GM23248 (cell line): ENCODE results near the gene ZNF22.

Experiments
- EZH2 ChIP-seq: fragments of 200-600 bp; sonication (generic); IDR thresholded peaks from 2 replicates; pipeline ENCODE4 v1.6.1; 2018; ENCODE audit warnings: antibody characterized with exemption, mild to moderate bottlenecking; ENCODE audit not compliant: insufficient read depth, poor library complexity, severe bottlenecking
- EZH2phosphoT487 ChIP-seq: fragments of 200-600 bp; sonication (generic); IDR thresholded peaks from 2 replicates; pipeline ENCODE4 v1.6.1; 2018; ENCODE audit warnings: antibody characterized with exemption, moderate library complexity, mild to moderate bottlenecking, low read depth; ENCODE audit not compliant: insufficient read depth

- TF ChIP-seq EZH2: no peak
- TF ChIP-seq EZH2phosphoT487: no peak
Measured at GRCh38 chr10:44962870-44963738, 37.6 kb upstream of the ZNF22 start.
